ENCODE measurements around the gene ACOT11. TPM values are rescaled to one million over a fixed set of nuclear protein-coding genes. Genes with fewer than 3 reads are reported as not detected.

The ACOT11 gene
- total and polyA plus RNA-seq, 2 of the 13 experiments (the other 11 are each of a cell fraction or from before 2014, with no cell fraction given), result 2.6 to 3.3 TPM

DNA sequence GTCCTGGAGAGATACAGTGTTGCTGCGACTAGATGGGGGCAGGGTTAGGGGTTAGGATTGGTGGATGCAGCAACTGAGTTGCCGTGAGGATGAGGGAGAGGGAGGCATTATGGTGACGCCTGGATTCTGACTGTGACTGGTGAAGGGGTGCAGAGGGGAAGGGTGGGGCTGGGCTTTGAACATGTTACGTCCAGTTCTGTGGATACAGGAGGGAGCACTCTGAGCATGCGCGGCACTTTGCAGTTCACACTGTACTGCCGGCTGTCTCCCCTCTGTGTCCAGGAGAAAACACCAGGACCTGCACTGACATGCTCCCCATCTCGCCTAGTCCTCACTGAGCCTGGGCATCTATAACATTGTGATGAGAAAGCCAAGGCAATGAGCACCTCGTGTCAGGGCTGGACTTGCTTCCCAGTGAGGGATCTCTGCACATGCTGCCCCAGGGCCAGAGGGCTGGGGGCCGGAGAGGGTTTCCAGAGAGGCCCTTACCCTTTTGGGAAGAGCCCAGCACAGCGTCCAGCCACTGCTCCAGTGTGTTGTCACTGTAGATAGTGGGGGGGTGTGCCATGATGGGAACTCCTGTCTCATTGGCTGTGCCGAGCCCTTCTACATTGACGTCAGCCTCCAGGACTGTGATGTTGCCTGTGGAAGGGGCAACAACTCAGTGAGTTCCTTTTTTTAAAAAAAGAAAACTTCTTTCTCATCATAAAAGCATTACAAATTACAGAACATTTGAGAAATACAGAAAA is 67.7 kb downstream of the ACOT11 start:
- Histone ChIP-seq H3K9me3 (ENCODE audit: low read length) (no peaks in the 10 kb centered on the region), H3K27me3 (ENCODE audit: control insufficient read depth in 1 of 2, insufficient read depth in 2 of 2, low read length in 2 of 2) (no peaks in the 10 kb centered on the region), H3K27ac (ENCODE audit: extremely low read length, insufficient read depth, low read length) (no peak overlapping the region), H3K79me2 (ENCODE audit: insufficient read depth, low read length) (no peaks in the 10 kb centered on the region), H3K4me1 (ENCODE audit: insufficient read depth, low read length) (peaks cover 19% of the 10 kb centered on the region), H3K9ac (ENCODE audit: insufficient read depth, low read depth, low read length) (no peak overlapping the region), H3K36me3 (replicated peaks in 1 of 2; ENCODE audit: control insufficient read depth in 1 of 2, insufficient read depth in 2 of 2, low read length in 2 of 2) (no peaks in the 10 kb centered on the region), H3K4me3 (replicated peaks in 1 of 3; ENCODE audit: insufficient read depth in 1 of 3, low read depth in 2 of 3, low read length in 3 of 3) (no peak overlapping the region), H4K20me1 (ENCODE audit: insufficient read depth, low read length) (no peaks in the 10 kb centered on the region), H2AFZ (ENCODE audit: low read length) (no peak overlapping the region), H3K4me2 (ENCODE audit: low read depth, low read length) (no peak overlapping the region)
- BruUV-seq (replicated peaks), result no TSS peak
- intact Hi-C loops (cut with micrococcal nuclease; ENCODE audit: unreplicated experiment), result no loop called here
- ChIA-PET CTCF (ENCODE audit: low intra/inter-chr PET ratio, low total read pairs) (no interaction called here), POLR2A (no interaction called here)
- ATAC-seq (no peak), DNase-seq (ENCODE audit: low spot score) (no peak), FAIRE-seq (no peak)
- in situ Hi-C loops (cut with HindIII; ENCODE audit: extremely low pct_ligation_motif_present, low pct_unique_long_range_greater_than_20kb), result no loop called here
- WGBS (ENCODE audit: low lambda C conversion rate), result 82% methylated on average over 8 of the region's 13 CpGs
- TF ChIP-seq ZNF263 (CRISPR knock-in tag; IDR thresholded peaks at IDR 0.05), result peak; percentile 8; the same call in 1 of the 2 replicates
- no peak for TF ChIP-seq ZNF782 (CRISPR knock-in tag; IDR thresholded peaks at IDR 0.05; ENCODE audit: borderline replicate concordance)

DNA sequence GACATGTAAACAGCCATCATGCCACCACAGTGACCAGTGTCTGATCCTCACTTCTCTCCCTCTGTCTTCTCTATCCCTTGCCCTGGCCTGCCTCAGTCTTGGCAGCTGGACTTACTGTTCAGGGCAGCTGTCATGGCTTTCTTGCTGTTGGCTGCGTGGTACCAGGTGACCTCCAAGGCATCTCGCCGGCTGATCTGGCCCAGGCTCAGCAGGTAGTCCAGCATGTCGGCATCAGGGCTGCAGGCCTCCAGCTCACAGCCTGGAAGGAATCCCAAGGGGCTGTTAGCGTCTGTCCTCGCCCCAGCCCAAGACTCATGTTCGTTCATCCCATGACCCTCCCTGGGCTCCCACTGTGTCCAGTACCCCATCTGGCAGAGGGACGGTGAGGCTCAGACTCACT is 71.7 kb downstream of the ACOT11 start:
- FAIRE-seq (no peak), DNase-seq (ENCODE audit: low spot score) (no peak), ATAC-seq (no peak)
- Histone ChIP-seq H3K4me3 (replicated peaks in 1 of 3; ENCODE audit: insufficient read depth in 1 of 3, low read depth in 2 of 3, low read length in 3 of 3) (no peak overlapping the region), H3K27ac (ENCODE audit: extremely low read length, insufficient read depth, low read length) (no peak overlapping the region), H3K79me2 (ENCODE audit: insufficient read depth, low read length) (no peaks in the 10 kb centered on the region), H3K9ac (ENCODE audit: insufficient read depth, low read depth, low read length) (no peak overlapping the region), H3K27me3 (ENCODE audit: control insufficient read depth in 1 of 2, insufficient read depth in 2 of 2, low read length in 2 of 2) (no peaks in the 10 kb centered on the region; a peak in 1 of 5 replicates), H3K36me3 (replicated peaks in 1 of 2; ENCODE audit: control insufficient read depth in 1 of 2, insufficient read depth in 2 of 2, low read length in 2 of 2) (no peaks in the 10 kb centered on the region), H3K9me3 (ENCODE audit: low read length) (no peaks in the 10 kb centered on the region), H2AFZ (ENCODE audit: low read length) (no peak overlapping the region), H3K4me1 (ENCODE audit: insufficient read depth, low read length) (peaks cover 24% of the 10 kb centered on the region), H4K20me1 (ENCODE audit: insufficient read depth, low read length) (no peaks in the 10 kb centered on the region), H3K4me2 (ENCODE audit: low read depth, low read length) (no peak overlapping the region)
- TF ChIP-seq KLF11 (CRISPR knock-in tag; IDR thresholded peaks at IDR 0.05), result no peak
- TF ChIP-seq SETDB1 (CRISPR knock-in tag; IDR thresholded peaks at IDR 0.05; ENCODE audit: borderline replicate concordance), result no peak
- TF ChIP-seq NONO (IDR thresholded peaks at IDR 0.05), result no peak
- no peak for TF ChIP-seq NONO (CRISPR knock-in tag; conservative IDR thresholded peaks at IDR 0.05)
- in situ Hi-C loops (cut with HindIII; ENCODE audit: extremely low pct_ligation_motif_present, low pct_unique_long_range_greater_than_20kb) (no loop called here), intact Hi-C loops (cut with micrococcal nuclease; ENCODE audit: unreplicated experiment) (loop anchor here (5.0 kb wide), 1 partner anchor 42 kb away; no protein-coding TSS in a partner anchor)
- POLR2A ChIA-PET, result no interaction called here
- CTCF ChIA-PET (ENCODE audit: low intra/inter-chr PET ratio, low total read pairs), result no interaction called here
- BruUV-seq (replicated peaks), result no TSS peak
- WGBS (ENCODE audit: low lambda C conversion rate), result 92% methylated on average over 4 of the region's 8 CpGs

Data from HepG2 (cell line).